A673 (cell line): ENCODE measurements around the gene NAV2. TPM values are rescaled to one million over a fixed set of nuclear protein-coding genes. Genes with fewer than 3 reads are reported as not detected.
A peak's percentile ranks its signal among the peaks of the same experiment; 100 is the strongest.

Experiments used
- BruUV-seq: library from RNA; stranded (reverse); fragments of 400-500 nt; replicated peaks from 2 replicates; lab custom pipeline; 2021; lab: Mats Ljungman, UMichigan
- CTCF ChIA-PET: fragments of 300-600 bp; sonication (Branson Sonifier 250); formaldehyde crosslinking; loops from one replicate; lab custom pipeline; 2022; ENCODE audit warnings: antibody characterized with exemption; lab: Charles Lee
- POLR2A ChIA-PET: fragments of 300-600 bp; sonication (Branson Sonifier 250); formaldehyde crosslinking; loops from one replicate; lab custom pipeline; 2022; ENCODE audit warnings: antibody characterized with exemption; ENCODE audit not compliant: low non-redundant PET; lab: Charles Lee
- DNase-seq: peaks from one replicate; pipeline ENCODE4 v3.0.0-alpha.2; 2015; ENCODE audit warnings: low spot score
- H3K27ac ChIP-seq: fragments of 200-600 bp; sonication (generic); 2 replicates; pipeline ENCODE4 v1.5.1; 2016; ENCODE audit warnings: mixed run types, low read depth, mild to moderate bottlenecking, mixed read lengths, antibody characterized with exemption, low read length; ENCODE audit not compliant: poor library complexity, severe bottlenecking
- H3K27me3 ChIP-seq: fragments of 200-600 bp; sonication (generic); replicated peaks from 2 replicates; pipeline ENCODE4 v1.6.1; 2017; ENCODE audit warnings: mixed run types, low read depth, mild to moderate bottlenecking, mixed read lengths, antibody characterized with exemption, low read length; ENCODE audit not compliant: insufficient read depth, poor library complexity
- H3K36me3 ChIP-seq: fragments of 200-600 bp; sonication (generic); 2 replicates; pipeline ENCODE4 v1.6.1; 2016; ENCODE audit warnings: mixed run types, mild to moderate bottlenecking, mixed read lengths, antibody characterized with exemption, low read length; ENCODE audit not compliant: insufficient read depth, poor library complexity, severe bottlenecking
- H3K4me1 ChIP-seq: fragments of 200-600 bp; sonication (generic); 2 replicates; pipeline ENCODE4 v1.6.1; 2017; ENCODE audit warnings: mixed run types, mild to moderate bottlenecking, mixed read lengths, antibody characterized with exemption, low read length; ENCODE audit not compliant: insufficient read depth, poor library complexity, severe bottlenecking
- H3K4me3 ChIP-seq: fragments of 200-600 bp; sonication (generic); 2 replicates; pipeline ENCODE4 v1.5.1; 2016; ENCODE audit warnings: low read depth, mixed run types, mild to moderate bottlenecking, mixed read lengths, low read length; ENCODE audit not compliant: poor library complexity, severe bottlenecking
- H3K9me3 ChIP-seq: fragments of 200-600 bp; sonication (generic); 2 replicates; pipeline ENCODE4 v1.6.1; 2016; ENCODE audit warnings: mixed run types, low read depth, mild to moderate bottlenecking, mixed read lengths, antibody characterized with exemption, low read length; ENCODE audit not compliant: poor library complexity, severe bottlenecking
- CTCF ChIP-seq: fragments of 300-800, 200-600 bp; sonication (generic); conservative IDR thresholded peaks from 2 replicates; pipeline ENCODE4 v1.5.1; 2017; ENCODE audit warnings: low read depth, mild to moderate bottlenecking, antibody characterized with exemption, low read length, moderate library complexity, mixed read lengths
- EZH2 ChIP-seq: fragments of 200-600 bp; sonication (generic); IDR thresholded peaks from 2 replicates; pipeline ENCODE4 v1.6.1; 2017; ENCODE audit warnings: borderline replicate concordance, low read depth, mild to moderate bottlenecking, mixed read lengths, antibody characterized with exemption, low read length; ENCODE audit not compliant: poor library complexity, severe bottlenecking
- intact Hi-C: fragments of 100-400 bp; cut with micrococcal nuclease; formaldehyde crosslinking; loops from one replicate; pipeline ENCODE4 v1.10.0; 2022; ENCODE audit not compliant: unreplicated experiment
- total RNA-seq: library from RNA; stranded (reverse); gene quantifications from 2 replicates; pipeline ENCODE4 v1.2.3, GENCODE V29; 2021

Gene NAV2
- total RNA-seq, 1 experiment from 2014 or later = not detected

DNA sequence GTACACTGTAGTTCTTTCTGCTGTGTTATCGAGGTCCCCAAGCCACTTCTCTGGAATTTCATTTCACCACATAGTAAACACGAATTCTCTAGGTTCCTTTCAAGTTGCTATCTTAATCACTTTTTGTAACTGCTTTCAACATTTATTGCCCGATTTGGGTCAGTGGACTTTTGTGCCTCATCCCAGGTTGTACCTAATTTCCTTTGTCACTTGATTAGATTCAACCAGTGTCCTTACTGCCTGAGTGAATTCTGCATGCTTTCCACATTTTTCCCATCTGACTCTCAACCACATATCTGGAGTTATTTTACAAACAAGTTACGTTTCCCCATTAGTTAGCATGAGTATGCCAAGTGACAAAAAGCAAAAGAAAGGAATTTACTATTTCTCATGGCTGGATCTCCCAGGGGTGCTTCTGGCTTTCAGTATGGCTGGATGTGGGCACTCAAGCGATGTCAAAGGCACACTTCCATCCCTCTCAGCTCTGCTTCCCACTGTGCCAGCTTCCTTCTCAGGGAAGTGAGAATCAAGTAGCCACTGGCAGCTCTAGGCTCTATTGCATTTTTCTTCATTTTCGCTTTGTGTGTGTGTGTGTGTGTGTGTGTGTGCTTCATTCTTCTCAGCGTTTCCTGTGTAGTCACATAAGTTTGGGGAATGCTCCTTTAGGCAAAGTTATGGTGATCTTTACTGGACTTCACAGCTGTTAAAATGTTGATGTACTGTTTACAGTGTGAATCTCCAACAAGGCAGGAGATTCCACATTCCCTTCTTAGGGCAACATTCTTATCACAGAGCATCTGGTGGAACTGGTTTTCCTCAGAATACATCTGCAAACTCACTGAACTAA, 318.7 kb downstream of the NAV2 start:
- Histone ChIP-seq H3K4me1 (no peaks in the 10 kb centered on the region), H3K4me3 (no peak overlapping the region), H3K27me3 (peaks cover 3% of the 10 kb centered on the region), H3K27ac (no peak overlapping the region), H3K36me3 (no peaks in the 10 kb centered on the region), H3K9me3 (no peaks in the 10 kb centered on the region)
- TF ChIP-seq EZH2 (no peak), CTCF (no peak)
- ChIA-PET POLR2A (no interaction called here), CTCF (no interaction called here)
- intact Hi-C loops = no loop called here
- BruUV-seq = no TSS peak
- peak; percentile 6 for DNase-seq

GRCh38 chr11:20032127-20032526, 319.5 kb downstream of the NAV2 start:
- H3K27me3 ChIP-seq = peaks cover 3% of the 10 kb centered on the region
- intact Hi-C loops = no loop called here

DNA sequence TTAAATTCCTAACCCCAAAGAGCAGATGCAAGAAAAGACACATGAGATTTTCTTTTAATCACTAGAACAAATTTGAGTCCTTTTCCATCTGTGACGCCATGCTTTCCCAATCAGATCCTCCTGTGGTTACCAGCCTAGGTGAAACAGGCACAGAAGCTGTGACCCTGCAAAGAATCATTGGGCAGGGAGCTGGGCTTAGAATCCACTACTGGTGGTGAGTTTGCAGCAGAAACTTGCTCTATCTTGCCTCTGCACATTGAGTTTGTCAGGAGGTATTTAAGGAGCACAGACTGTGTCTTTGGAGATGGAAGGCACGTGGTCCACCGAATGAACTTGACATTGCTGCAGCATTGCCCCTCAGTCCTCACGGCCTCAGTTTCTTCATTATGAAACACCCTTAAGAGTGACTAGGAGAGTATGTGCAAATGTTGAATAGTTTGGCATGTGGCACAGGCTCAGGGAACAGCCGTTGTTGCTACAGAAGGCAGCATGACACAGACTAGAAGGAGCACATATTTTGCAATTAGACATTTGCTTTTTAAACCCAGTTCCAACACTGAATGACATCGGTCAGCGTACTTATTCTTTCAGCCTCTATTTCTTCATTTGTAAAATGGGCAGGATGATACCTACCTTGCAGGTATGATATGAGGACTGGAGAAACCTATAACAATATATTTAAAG, 320.1 kb downstream of the NAV2 start:
- H3K4me1 ChIP-seq = no peaks in the 10 kb centered on the region
- no peaks in the 10 kb centered on the region for H3K36me3 ChIP-seq
- H3K9me3 ChIP-seq = no peaks in the 10 kb centered on the region
- TF ChIP-seq EZH2 = no peak
- no peak for TF ChIP-seq CTCF
- ChIA-PET CTCF (no interaction called here), POLR2A (no interaction called here)
- H3K4me3 ChIP-seq = no peak overlapping the region
- DNase-seq = no peak
- intact Hi-C loops = no loop called here
- H3K27ac ChIP-seq = no peak overlapping the region
- no TSS peak for BruUV-seq
- H3K27me3 ChIP-seq = peaks cover 3% of the 10 kb centered on the region

More at GRCh38 chr11:20032127-20032526, 319.5 kb downstream of the NAV2 start:
- POLR2A ChIA-PET = no interaction called here
- H3K4me1 ChIP-seq = no peaks in the 10 kb centered on the region
- BruUV-seq = no TSS peak
- no peak overlapping the region for H3K4me3 ChIP-seq
- CTCF ChIA-PET = no interaction called here
- H3K9me3 ChIP-seq = no peaks in the 10 kb centered on the region
- no peak for DNase-seq
- no peak overlapping the region for H3K27ac ChIP-seq
- H3K36me3 ChIP-seq = no peaks in the 10 kb centered on the region
- no peak for TF ChIP-seq EZH2
- TF ChIP-seq CTCF = no peak
